AG10803 (cell line): ENCODE measurements around the gene ELOVL5.
A peak's percentile ranks its signal among the peaks of the same experiment; 100 is the strongest.

Source experiments
- DNase-seq: peaks from one replicate; pipeline ENCODE4 v3.0.0; 2010; ENCODE audit warnings: low read depth
- H3K4me3 ChIP-seq: 2 replicates; pipeline ENCODE4 v1.5.1; 2011; ENCODE audit warnings: mild to moderate bottlenecking, low read length, control low read depth
- TF ChIP-seq, protein P1 (sequence below): conservative IDR thresholded peaks from 2 replicates; pipeline ENCODE4 v1.5.1; 2011; ENCODE audit warnings: mild to moderate bottlenecking, low read length, control low read depth, inconsistent platforms

ELOVL5 gene

DNA sequence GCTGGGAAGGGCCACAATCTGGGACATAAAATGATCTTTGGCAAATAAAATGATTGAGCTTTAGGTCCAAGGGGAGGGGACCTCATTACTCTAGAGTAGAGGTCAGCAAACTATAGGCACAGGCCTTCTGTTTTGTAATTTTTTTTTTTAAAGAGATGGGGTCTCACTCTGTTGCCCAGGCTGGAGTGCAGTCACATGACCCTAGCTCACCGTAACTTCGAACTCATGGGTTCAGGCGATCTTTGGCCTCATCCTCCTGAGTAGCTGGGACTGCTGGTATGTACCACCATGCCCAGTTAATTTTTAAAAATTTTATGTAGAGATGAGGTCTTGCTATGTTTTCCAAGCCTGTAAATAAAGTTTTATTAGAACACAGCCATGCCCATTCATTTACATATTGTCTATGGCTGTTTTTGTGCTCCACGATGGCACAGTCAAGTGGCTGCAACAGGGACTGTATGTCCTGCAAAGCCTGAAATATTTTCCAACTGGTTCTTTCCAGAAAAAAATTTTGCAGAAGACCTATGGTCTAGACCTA lies 82.1 kb downstream of the ELOVL5 start:
- H3K4me3 ChIP-seq = no peak overlapping the region
- TF ChIP-seq, protein P1, sequence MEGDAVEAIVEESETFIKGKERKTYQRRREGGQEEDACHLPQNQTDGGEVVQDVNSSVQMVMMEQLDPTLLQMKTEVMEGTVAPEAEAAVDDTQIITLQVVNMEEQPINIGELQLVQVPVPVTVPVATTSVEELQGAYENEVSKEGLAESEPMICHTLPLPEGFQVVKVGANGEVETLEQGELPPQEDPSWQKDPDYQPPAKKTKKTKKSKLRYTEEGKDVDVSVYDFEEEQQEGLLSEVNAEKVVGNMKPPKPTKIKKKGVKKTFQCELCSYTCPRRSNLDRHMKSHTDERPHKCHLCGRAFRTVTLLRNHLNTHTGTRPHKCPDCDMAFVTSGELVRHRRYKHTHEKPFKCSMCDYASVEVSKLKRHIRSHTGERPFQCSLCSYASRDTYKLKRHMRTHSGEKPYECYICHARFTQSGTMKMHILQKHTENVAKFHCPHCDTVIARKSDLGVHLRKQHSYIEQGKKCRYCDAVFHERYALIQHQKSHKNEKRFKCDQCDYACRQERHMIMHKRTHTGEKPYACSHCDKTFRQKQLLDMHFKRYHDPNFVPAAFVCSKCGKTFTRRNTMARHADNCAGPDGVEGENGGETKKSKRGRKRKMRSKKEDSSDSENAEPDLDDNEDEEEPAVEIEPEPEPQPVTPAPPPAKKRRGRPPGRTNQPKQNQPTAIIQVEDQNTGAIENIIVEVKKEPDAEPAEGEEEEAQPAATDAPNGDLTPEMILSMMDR = no peak

DNA sequence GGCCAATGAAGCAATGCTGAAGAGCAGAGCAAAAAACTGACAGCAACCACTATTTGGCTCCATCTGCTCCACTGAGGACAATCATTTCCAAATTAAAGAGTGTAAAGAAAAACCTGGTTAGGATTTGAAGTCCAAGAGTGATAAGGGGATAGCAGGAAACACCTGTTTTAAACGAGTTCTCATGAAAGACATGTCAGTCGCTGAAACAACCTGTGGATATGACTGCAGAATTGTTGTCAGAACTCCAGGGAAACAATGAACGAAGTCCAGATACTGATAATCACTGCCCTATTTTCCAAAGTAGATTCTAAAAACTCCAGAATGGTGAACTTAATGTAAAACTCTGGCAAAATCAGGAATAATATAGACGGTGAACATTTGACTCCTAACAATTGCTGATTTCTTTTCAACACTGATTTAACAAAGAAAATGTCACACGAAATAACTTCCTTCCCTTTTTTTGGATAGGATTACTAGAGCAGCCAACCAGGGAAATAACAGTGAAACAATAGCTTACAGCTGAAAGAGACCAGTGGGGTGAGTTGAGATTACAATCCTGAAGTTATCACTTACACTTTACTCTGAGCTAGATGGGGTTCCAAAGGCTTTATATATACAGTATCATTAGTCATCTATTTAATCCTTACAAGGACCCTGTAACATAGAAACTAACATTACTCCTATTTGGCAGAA lies 83.7 kb downstream of the ELOVL5 start:
- TF ChIP-seq, protein P1 = no peak
- DNase-seq = no peak
- H3K4me3 ChIP-seq = no peak overlapping the region

More for the DNA sequence above, 82.1 kb downstream of the ELOVL5 start:
- DNase-seq = no peak

DNA sequence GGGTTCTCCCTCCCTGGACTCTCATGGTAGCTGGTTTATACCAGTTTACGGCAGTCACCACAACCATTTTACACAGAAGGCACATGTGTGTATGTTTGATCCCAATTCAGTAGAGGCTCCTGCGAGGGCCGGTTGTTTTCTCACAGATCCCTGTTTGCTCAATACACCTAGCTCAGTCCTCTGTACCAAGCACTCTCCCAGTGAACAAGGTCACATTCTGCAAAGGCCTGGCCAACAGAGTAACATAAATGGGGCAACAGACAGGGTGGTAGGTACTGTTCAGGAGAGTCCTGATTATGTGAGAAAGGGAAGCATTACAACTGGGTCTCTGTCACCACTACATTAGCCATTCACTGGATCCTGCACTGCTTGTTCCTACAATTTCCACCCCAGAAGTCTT lies 84.4 kb downstream of the ELOVL5 start:
- TF ChIP-seq, protein P1 = no peak
- no peak overlapping the region for H3K4me3 ChIP-seq

DNA sequence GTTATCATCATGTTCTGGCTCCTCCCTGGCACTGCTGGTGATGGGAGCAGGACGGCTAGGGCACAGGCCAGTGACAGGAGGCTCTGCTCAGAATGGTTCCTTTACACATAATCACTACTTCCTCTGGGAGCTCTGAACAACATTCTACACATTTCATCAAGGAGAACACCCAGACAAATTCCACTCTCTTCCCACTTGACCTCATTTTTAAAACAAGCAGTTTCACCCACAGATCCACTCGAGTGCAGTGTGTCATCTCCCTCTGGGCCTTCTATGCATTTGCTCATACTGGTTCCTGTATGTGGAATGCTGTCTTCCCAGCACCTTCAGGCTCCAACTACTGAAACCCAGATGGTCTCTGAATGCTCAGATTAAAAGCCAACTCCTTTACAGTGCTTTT lies 84.8 kb downstream of the ELOVL5 start:
- DNase-seq = peak; percentile 79
- TF ChIP-seq, protein P1 = no peak
- H3K4me3 ChIP-seq = no peak overlapping the region

More for the DNA sequence above, 84.4 kb downstream of the ELOVL5 start:
- DNase-seq = no peak

DNA sequence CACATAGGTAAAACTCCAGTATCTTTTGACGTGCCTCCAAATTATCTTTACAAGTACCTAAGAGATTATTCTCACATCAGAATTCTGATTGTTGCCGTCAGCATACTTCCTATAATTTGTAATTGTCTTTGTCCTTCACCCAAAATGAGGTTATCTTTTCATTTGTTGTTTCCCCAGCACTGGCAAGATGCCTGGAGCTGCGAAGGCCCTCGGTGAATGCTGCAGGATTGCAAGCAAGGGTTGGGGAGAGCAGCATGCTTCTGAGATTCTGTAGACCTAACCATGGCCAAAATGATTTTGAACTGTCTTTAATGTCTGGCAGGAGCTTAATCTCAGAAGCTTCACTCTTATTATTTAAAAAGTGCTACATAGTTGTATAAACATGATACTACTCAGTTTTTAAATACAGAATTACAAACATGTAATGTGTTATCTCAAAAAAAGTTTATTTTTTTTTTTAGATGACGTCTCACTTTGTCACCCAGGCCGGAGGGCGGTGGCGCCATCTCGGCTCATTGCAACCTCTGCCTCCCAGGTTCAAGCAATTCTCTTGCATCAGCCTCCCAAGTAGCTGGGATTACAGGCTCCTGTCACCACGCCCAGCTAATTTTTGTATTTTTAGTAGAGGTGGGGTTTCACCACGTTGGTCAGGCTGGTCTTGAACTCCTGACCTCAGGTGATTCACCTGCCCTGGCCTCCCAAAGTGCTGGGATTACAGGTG lies 88.7 kb downstream of the ELOVL5 start:
- TF ChIP-seq, protein P1 = no peak

DNA sequence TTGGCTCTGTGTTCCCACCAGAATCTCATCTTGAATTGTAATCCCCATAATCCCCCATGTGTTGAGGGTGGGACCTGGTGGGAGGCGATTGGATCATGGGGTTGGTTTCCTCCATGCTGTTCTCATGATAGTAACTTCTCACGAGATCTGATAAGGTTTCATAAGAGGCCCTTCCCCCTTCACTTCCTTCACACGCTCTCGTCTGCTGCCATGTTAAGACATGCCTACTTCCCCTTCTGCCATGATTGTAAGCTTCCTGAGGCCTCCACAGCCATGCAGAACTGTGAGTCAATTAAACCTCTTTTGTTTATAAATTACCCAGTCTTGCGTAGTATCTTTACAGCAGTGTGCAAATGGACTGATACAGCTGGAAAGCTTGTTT lies 90.0 kb downstream of the ELOVL5 start:
- no peak overlapping the region for H3K4me3 ChIP-seq
- no peak for DNase-seq
- TF ChIP-seq, protein P1 = no peak

More for the DNA sequence above, 88.7 kb downstream of the ELOVL5 start:
- H3K4me3 ChIP-seq = no peak overlapping the region
- DNase-seq = no peak
